ENCODE measurements around the gene SETD3.

SETD3 gene

GRCh38 chr14:99395909-99396530 is 84.6 kb downstream of the SETD3 start:
- no peak for DNase-seq (ENCODE audit: low read depth in 2 of 2)

DNA sequence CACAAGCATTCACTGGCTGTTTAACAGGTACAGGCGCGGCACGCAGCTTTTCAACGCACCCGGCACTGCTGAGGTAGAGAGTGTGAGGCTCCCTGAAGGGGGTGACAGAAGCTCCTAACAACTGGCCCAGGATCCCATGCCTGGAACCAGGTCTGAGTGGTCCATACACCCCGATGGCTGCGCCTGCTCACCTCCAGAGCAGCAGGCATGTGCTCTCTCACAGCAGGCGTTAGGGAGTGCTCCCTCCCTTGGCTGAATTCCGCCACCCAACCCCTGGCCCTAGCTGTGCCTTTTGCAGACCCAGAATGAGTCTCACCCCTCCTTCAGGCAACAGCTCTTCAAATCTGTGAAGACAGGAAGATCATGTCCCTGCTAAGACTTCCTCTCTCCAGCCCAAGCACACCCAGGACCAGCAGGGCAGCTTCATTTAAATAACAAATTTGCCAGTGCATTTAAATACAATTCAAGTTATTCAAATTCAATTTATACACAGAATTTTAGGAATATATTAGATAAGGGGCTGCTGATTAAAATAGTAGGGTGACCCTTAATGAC is 86.0 kb downstream of the SETD3 start:
- no peak for DNase-seq (ENCODE audit: low read depth in 2 of 2)

DNA sequence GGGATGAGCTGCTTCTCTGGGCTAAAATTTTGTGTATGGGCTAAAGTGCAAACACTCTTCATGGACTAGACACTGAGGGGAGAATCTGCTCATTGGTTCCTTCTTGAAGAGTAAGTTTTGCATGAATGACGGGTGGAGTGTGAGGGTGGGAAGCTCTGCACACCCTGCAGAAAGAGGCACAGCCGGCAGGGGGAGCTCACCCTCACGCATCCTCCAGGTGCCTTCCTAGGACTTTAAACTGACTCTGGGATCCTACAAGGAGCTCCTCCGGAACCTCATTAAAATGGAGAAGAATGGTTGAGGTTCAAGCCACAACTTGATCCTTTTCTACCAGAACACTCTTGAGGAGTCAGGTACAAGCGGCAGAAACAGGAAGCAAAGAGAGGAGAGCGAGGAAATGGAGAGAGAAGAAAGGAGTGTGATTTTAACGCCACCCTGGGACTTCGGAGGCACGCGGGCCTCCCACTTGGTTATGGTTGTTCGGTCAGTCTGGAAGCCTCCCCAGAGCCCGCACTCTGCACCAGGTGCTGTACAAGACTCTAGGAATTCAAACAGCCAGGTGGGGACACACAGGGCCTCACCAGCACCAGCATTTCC is 87.5 kb downstream of the SETD3 start:
- DNase-seq (ENCODE audit: low read depth in 2 of 2): no peak

DNA sequence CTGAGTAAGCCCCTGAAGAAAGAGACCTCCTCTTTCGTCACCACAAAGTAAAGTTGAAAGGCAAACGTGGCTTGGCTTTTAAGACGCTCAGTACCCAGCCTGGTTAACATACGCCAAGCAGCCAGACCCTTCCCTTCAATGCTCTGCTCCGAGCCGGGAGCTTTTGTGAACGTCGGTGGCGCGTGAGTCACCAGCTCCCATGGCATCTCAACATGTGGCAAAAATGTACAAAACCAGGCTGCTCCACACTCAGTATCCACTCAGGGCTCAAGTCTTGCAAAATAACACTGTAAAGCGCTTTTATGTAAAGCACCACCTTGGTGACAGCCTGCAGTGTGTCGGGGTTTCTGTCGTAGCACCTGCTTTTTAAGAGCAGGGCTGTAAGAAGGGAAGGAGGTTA is 89.0 kb downstream of the SETD3 start:
- DNase-seq (ENCODE audit: low read depth in 2 of 2): peak; percentile 19 to 22

DNA sequence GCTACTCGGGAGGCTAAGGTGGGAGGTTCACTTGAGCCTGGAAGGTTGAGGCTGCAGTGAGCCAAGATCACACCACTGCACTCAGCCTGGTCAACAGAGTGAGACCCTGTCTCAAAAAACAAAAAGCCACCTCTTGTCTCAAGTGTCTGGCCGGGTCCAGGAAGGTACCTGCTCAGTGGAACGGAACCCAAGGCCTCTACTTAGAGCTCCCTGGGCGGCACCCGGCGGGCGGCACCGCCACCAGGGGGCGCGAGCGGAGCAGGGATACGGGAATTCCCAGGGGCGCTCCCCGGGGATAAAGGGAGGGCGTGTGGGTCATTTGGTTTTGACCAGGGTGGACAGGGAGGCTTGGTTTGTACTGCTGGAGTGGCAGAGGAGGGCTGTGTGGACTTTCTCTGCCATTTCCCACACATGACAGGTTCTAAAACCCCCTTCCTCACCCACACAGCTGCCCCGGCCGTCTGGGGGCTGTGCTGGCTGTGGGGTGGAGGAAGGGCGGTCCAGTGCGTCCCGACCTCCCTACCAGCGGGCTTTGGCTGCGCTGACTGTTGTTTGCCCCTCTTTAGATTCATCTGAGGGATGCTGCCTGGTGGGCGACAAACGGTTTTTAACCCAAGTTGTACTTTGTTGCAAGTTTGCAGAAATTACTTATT is 91.4 kb downstream of the SETD3 start:
- no peak for DNase-seq (ENCODE audit: low read depth in 2 of 2)

- no peak for DNase-seq (ENCODE audit: low read depth in 2 of 2)
These were observed 92.4 kb downstream of the SETD3 start for GRCh38 chr14:99388286-99388685.

- no peak for DNase-seq (ENCODE audit: low read depth in 2 of 2)
These were observed 92.8 kb downstream of the SETD3 start for GRCh38 chr14:99387880-99388279.

DNA sequence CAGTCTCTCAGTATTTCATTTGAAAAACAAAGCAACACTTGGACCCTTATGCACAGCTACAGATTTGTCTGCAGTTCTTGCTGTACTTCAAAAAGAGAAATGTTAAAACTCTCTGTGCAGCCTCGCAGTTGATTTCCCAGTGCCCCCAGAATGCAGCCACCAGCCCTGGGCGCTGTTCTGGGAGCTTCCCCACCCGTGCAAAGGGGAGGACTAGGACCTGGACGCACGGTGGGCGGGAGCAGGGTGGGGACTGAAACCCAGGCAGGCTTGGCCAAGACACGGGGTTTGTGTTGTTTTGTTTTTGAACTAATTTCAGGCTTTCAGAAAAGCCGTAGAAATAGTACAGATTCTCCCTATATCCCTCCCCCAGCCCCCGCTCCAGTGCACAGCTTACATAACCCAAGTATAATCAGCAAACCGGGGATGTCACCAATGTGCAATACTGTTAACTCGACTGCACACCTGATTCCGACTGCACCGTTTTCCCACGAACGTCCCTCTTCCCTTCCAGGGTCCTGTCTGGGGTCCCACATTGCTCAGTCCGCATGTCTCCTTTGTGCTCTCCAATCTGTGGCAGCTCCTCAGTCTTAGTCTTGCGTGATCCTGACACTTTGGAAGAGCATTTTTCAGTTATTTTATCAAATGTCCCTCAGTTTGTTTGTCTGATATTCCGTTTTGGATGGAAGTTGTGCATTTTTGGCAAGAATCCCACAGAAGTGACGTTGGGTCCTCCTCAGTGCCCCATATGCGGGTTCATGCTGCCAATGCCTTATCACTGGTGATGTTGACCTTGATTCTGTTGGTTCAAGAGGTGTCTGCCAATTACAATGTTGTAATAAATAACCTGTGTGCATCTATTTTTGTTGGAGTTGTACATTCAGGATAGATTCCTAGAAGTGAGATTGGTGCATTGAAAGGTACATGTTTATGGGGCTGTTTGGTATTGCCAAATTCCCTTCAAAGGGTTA is 95.9 kb downstream of the SETD3 start:
- no peak for DNase-seq (ENCODE audit: low read depth in 2 of 2)

DNA sequence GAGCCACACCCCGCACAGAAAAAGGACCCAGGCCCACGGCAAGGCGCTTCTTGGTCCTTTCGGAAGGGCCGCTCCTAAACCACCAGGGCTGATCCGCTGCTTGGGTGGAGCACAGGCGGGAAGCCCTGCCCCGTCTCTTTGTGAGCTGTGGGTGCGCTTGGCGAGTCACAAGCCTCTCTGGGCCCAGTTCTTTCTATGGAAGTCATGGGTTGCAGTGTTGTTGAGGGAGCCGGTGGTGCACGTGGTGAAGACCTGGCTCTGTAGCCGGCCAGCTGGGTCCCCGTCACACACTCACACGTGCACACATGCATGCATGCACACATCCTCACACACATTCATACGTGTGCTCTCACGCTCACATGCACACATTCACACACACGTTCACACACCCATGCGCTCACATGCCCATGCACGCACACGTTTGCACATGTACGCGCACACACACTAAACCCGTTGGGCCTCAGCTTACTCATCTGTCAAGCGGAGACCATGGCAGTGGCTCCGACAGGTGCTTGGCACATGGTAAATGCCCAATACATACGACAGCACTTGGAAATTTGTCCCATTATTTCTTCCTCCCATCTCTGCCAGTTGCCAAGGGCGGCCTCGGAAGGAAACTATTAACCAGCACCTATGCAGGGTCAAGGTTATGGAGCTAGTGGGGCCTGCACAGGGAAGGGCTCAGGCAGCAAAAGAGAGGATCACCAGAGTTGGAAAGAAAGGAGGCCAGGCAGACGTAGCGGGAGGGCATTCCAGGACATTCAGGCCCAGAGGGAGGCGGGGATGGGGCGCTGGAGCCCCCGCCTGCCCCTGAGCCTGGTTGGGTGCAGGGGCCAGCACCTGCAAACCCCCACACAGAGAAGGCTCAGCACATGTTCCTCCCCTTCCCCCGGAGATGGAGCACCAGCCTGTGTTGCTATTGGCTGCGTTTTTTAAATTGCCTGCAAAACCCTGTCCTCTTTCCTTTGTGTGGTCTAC is 96.9 kb downstream of the SETD3 start:
- no peak for DNase-seq (ENCODE audit: low read depth in 2 of 2)

DNA sequence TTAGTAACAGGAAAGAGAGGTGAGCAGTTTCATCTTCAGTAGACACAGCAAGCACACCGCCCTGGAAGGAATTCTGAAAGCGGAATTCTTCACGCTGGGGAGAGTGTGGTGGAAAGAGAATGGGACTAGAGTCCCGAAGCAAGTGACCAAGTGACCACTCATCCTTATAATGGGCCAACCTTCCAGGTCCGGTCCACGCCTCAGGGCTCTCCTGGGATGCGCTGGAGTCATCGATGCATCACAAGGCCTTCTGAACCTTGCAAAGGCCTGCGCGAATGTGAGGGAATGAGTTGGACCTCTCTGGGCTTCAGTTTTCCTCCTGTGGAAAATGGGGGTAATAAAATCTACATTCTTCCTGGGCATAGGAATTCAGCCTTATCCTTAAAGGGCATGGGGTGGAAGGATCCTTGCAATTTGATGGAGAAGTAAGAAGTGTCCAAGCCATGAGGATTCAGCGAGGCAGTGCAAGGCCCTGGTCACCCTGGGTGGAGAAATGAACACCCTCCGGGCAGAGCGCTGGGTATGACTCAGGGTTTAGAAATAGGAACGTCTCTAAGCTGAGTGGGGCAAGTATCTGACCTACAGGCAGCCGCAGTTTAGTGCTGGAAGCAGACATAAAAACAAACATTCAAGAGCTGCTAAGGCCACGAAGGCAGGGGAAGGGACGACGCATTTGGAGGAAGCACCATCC is 97.7 kb downstream of the SETD3 start:
- DNase-seq (ENCODE audit: low read depth in 2 of 2): no peak

DNA sequence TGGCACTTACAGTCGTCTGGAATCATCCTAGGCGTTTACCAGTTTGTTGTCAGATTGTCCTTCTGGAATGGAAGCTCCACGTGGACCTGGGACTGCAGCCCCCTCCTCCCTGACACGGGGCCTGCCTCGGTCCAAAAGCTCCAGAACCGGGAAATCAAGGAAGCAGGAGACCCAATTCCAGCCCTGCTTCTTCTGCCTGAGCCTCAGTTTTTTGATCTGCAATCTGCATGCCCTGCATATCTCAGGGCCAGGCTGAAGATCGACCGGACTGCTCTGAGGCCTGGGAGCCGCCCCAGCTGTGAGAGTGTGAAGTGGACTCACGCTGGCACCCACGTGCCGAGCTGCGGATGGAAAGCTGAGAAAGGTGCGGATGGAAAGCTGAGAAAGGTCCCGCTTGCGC is 98.6 kb downstream of the SETD3 start:
- DNase-seq (ENCODE audit: low read depth in 2 of 2): no peak

GRCh38 chr14:99381688-99382060 is 99.0 kb downstream of the SETD3 start:
- no peak for DNase-seq (ENCODE audit: low read depth in 2 of 2)

DNA sequence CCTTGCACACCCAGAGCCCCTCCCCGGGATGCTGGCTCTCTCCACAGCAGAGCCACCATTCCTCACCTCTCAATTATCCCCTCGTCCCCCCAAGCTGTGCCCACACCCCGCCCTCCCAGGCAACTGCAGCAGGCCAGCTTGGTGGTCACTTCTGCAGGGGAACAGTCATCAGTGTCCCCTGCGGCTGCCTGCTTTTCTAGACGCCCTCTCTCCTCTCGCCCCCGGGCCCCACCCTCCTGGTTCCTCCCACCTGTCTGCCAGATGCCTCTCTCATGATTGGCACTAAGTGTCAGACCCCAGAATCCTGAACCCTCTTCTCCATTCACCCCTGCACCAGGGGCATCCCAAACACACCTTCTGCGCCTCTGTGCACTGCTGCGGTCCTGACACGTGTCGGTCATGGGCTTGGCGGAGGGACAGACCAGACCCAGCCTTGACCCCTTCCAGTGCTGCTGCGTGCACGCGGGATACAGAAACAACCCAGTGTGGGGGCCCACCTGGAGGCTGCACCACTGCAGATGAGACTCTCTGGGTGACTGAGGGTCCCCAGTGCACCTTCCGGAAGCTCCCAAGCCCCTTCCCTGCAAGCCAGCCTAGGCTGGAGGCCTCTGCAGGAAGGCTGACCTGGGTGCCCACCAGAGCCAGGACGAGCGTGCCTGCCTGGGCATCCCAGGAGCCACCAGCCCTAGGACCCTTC is 99.5 kb downstream of the SETD3 start:
- no peak for DNase-seq (ENCODE audit: low read depth in 2 of 2)

DNA sequence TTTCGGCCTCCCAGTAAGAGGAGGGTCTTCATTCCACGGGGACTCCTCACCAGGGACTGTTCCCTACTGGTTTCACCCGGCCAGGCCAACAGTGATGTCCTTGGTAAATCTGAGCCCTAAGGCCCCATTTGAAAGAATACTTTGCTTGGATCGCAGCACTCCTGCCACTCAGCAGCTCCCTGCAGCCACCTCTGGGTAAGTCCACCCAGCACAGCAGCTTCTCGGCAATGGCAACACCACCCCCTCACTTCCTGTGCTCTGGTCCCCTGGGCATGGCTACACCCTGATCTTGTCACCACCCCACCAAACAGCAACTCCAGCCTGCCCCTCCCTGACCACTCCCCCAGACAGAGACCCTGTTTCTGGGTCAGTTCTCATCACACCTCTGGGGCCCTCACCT is 100.3 kb downstream of the SETD3 start:
- DNase-seq (ENCODE audit: low read depth in 2 of 2): no peak

- DNase-seq (ENCODE audit: low read depth in 2 of 2): no peak
These were observed 101.9 kb downstream of the SETD3 start for GRCh38 chr14:99378782-99379214.

DNA sequence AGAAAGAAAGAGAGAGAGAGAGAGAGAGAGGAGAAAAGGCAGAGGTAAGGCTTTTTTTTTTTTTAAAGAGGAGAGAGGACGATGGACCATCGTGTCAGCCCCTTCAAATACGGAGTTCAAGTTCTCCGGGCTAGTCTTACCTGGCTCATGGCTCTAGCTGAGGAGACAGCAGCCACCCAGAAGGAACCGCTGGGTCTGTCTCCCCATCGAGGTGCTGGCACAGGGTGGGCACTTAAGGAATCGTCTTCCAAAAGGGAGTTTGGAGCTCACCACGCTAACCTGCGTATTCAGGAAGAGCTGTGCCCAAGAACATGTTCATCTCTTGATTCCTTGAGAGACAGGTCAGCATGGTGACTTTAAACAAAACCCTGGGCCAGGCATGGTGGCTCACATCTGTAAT is 102.7 kb downstream of the SETD3 start:
- DNase-seq (ENCODE audit: low read depth in 2 of 2): no peak

DNA sequence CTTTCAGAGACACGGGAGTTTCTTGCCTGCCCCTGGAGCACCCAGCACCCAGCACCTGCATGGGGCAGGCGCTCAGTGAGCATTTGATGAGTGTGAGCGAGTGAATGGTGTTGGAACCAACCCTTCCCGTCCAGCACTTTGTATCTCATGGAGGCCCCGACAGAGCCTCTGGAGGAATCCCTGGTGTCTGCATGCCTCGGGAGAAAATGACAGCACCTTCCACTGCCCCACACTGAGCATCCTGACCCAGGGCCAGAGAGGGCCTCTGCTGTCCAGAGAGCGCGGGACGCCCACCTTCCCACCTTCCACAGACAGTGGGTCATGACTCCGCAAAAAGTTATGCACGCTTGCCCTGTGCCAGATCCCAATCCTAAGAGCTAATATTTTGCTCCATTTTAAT is 105.7 kb downstream of the SETD3 start:
- DNase-seq (ENCODE audit: low read depth in 2 of 2): no peak

- no peak for DNase-seq (ENCODE audit: low read depth in 2 of 2)
These were observed 116.9 kb downstream of the SETD3 start for GRCh38 chr14:99363616-99364290.

DNA sequence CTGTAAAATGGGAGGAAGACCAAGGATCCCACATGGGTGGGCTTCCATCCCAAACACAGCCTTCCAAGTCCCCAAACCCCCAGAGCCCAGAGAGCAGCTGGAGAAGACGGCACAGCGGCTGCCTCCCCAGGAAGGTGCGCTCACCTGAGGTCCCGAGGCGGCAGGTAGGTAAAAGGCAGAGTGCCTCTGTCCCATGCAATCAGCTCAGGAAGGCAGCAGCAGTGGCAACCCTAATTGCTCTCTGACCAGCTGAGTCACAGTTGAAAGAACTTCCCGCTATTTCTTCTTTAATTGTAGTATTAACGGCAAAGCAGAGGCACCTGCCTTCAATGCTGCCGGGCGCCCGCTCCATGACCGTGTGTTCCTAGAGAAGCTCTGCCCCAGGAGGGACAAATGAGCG is 117.6 kb downstream of the SETD3 start:
- DNase-seq (ENCODE audit: low read depth in 2 of 2): no peak

All from fibroblast of skin of left biceps (primary cell).